GM21390 (cell line): ENCODE data around the gene PCDH9.
"Not testable (repeated sequence)": the region's sequence is repeated elsewhere in the genome, so short reads cannot be mapped to it uniquely, and the experiment has no call there.

Source experiments
- ATAC-seq: cut with Tn5 transposase; IDR thresholded peaks from one replicate; pipeline ENCODE4 v1.9.1; 2021; ENCODE audit not compliant: unreplicated experiment

The PCDH9 gene

DNA sequence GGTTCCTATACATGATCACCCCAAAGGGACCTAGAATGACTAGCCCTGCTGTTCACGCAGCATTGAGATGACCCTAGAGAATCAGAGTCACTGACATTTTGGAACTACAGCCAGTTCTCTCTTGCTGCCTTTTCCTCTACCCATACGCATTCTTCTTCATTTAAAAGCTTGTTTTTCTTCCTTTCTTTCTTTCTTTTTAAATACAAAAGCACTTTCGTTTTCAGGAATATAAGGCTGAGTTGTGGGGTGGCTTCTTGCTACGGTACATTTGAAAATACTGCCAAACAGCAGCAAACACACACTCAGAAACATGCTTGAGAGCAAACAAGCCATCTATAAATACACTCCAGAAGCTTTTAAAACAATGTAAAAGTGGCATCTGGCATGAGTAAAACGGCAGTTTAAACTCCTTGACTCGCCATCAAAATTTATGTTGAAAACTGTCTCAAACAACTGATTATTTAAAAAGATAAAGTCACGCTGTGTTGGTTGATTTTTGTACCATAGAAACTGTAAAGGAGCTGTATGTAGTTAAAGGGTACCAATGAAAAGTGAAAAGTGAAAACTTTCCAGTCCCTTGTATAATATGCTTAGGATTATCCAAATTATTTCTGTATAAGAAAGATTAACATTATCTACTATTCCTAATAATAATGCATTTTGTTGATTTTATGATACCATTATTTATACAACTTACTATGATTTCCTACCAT lies 95.6 kb downstream of the PCDH9 start:
- ATAC-seq: no peak

DNA sequence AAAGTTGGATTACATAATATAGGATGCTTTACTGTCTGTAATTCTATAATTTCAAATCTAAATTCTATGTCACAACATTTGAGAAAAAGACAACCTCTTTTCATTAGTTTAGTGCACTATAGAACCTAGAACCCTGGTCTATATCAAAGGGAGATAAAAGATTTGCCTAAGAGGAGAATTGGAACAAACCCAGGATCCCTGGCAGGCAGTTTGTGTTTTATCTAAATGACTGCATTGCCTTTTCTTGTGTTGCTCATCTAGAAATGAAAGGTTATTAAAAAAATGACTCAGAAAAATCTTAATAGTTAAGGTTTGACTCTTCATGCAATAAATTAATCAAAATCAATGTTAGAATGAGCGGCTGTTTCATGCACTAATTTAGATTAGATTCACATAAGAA lies 96.7 kb downstream of the PCDH9 start:
- ATAC-seq: no peak

DNA sequence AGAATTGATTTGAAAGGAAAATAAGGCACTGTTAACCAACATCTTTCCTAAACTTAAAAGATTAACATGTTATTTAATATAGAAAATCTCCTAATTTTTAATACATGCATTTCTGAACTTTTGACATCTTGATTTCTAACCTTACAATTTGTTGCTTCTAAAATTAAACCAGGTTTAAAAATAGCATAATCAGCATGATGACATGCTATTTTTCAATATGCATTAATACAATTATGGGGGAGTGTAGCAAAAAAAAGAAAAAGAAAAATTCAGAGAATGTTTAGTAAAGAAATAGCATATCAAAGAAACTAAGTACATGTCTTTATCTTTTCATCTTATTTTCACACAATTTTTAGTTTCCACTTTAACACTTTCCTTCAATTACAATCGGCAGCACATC lies 98.7 kb downstream of the PCDH9 start:
- no peak for ATAC-seq

DNA sequence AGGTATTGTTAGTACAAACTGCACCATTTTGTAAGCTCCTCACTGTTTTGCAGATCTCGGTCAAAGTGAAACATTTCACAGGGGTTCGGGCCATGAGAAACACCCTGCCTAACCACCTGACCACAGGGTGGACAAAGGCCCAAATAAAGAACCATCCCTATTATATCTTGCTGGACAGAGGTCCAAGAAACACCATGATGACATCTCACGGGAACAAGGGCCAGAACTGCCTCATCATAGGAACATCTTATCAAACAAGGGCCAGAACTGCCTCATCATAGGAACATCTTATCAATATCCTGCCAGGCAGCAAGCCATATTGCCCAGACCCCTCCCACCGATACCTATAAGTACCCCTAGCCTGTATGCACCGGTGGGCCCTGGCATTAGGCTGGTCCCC lies 99.7 kb downstream of the PCDH9 start:
- no peak for ATAC-seq

DNA sequence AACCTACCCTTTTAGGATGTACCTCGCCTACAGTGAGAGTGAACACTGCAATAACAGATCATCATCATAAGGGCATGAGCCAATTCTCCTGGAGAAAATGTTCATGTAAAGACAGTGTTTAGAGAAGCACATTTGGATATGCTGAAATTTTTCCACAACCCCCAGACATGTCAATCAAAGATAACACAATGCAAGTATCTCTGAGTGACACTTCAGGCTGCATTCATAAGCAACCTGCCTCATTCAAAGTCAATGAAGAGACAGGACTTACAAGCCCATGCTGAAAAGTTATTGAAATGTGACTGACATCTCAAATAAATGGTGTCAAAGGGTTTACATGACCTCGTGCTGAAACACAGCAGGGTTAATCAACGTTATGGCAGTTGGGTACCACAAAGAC lies 102.0 kb downstream of the PCDH9 start:
- no peak for ATAC-seq

DNA sequence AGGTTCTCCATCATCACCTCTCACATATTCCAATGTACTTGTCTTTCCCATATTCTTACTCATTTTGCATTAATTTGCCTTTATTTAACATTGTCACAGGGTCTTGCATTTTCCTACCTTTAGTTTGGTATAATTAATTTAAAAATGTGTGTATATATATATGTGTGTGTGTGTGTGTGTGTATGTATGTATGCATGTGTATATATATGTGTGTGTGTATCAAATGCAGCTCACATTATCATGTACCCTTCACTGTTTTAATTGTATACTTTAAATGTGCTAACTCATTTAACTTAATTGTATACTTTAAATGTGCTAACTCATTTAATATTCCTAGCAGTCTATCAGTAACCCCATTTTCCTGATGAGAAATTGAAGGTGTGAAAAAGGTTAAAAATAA lies 104.5 kb downstream of the PCDH9 start:
- ATAC-seq: no peak

DNA sequence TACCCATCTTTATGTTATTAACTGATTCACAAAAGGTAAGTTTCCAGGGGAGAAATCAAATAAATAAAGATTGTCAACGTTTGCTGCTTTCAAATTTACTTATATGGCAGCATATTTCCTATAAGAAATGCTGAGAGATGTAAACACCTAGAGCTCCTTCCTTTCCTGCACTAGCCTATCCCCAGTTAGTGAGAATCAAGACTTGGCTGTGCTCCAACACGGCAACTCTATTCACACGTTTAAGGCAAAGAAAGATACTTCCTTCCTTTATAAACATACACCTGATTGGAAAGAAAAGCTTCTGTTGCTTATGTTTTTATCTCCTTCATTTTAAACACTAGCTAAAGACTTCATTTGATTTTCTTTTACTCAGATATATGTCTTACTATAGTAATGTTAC lies 107.0 kb downstream of the PCDH9 start:
- ATAC-seq: no peak

DNA sequence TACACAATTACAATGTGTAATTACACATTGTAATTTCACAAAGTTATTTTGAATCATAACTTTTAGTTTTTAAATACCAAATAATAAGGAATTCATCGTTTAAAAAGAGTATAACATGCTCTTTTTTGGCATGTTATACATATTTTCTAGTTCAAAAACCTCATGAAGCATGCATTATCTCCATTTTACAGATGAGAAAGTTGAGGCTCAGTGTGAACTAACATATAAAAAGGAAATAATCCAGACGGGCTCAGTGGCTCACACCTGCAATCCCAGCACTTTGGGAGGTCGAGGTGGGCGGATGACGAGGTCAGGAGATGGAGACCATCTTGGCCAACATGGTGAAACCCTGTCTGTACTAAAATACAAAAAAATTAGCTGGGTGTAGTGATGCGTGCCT lies 107.9 kb downstream of the PCDH9 start:
- no peak for ATAC-seq

DNA sequence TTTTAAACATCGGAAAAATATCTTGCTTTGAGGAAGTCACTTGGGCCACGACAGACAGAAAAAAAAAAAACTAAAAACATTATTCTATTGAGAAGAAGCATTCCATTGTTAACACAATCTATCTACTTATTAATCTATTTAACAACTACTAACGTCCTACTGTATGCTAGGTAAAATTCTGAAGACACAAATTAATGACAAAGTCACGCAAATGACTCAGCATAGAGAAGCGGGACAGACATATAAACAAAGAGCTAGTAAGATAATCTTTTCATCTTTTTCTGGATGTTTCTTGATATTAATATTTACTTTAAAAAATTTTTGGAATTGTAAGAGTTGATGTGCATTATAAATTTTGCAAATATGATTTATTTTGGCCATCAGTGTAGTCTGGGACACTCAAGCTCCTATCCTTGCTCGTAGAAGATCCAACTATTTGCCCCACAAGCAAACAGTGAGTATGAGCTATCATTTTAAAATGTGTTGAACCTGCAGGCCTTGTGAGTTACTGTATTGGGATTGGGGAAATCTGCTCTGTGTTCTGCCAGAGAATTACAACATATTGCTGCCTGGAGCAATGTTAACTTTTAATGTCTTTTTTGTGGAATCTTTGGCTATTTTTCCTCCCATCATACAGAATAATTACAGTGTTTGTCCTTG lies 109.1 kb downstream of the PCDH9 start:
- ATAC-seq: no peak

DNA sequence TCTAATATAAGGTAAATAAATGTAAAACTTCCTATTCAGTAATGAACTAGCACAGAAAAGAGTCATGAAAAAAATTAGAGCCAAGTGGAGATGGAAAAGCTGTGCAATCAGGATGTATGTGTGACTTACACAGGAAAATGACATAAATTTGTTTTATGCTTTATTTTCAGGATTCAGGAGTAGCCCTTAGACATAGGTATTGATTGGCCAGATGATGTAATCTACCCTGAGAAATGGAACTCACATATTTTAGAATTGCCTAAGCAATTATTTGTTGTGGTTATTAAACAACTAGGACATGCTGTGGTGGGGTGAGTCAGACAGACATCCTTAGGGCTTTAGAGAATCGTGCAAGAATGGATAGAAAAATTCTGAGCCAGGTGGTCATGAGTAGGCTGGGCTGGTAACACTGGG lies 110.6 kb downstream of the PCDH9 start:
- ATAC-seq: no peak

DNA sequence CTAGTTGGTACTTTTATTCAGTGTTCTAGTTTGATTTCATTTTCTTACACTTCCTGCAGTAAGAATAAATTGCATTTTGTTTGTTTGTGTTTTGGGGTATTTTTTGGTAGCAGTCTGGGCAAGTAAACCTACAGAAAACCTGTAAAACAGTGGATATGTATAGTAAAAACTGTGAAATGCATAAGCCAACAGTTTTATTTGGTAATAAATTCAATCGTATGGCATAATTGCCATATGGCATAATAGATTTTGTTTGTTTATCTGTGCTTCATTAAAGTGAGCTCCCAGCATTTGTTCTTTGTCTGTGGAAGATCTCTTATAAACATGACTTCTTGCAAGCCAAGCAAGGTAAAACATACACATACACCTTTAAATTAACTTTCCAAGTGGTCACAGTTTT lies 111.9 kb downstream of the PCDH9 start:
- no peak for ATAC-seq

DNA sequence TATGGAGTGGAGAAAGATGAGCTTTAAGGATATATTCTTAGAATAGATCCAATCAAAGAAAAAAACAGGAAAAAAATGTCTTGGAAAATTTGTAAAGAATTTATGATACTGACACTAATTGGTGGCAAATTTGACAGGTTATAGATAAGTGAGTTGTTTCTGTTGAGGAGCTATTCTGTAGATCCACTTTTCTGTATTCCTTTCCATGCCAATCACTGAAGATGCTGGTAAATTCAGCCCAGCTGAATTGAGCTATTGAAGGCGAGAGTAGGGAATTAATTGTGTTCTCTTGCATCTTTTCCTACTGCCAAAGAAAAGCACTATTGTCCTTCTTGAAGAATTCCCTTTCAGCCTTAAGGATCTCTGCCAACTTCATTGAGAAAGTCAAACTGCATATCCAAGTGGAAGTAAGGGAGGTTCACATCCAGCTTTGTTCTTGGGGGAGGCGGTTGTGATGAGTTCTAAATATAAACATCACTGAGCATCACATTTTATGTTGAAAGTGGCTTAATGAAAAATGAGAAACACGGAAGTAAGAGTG lies 113.1 kb downstream of the PCDH9 start:
- no peak for ATAC-seq

DNA sequence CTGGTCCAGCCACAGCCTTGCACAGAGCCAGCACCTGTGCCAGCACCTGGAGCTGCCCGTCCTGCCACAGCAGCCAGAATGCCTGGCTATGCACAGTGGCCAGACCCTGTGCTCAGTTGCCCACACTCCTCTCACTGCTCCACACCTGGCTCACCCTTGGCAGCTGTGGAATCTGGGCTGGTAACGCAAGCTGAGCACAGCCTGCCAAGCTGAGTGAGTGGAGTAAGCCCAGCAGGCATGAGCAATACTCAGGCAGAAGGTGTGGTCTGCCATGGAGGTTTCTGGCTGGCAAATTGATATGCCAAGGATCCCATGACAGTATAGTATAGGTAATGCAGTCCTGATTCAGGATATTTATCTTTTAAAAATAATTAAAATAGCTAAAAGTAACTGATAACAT lies 122.2 kb downstream of the PCDH9 start:
- no peak for ATAC-seq

DNA sequence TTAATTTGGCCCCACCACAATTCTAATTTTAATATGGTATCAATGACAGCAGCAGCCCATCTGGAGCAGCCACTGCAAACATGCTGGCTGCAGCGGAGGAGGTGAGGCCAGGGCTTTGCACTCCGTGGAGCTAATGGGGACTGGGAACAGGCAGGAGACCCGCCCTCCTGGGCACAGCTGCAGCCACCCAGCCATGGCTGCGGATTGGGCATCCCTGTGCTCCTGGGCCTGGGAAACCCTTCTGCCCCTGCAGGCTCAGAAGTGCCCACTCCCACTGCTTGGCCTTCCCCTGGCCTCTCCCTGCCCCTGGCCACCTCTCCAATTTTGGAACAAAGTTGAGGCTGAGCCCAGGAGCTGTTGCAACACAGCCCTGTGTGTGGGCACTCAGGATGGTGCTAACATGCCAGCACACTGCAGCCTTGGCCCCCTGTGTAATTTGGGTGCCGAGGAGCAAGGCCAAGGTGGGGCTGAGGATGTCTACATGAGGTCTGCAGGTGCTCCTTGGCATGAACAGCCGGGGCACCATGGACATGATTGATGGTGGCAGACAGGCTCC lies 123.6 kb downstream of the PCDH9 start:
- ATAC-seq: no peak

DNA sequence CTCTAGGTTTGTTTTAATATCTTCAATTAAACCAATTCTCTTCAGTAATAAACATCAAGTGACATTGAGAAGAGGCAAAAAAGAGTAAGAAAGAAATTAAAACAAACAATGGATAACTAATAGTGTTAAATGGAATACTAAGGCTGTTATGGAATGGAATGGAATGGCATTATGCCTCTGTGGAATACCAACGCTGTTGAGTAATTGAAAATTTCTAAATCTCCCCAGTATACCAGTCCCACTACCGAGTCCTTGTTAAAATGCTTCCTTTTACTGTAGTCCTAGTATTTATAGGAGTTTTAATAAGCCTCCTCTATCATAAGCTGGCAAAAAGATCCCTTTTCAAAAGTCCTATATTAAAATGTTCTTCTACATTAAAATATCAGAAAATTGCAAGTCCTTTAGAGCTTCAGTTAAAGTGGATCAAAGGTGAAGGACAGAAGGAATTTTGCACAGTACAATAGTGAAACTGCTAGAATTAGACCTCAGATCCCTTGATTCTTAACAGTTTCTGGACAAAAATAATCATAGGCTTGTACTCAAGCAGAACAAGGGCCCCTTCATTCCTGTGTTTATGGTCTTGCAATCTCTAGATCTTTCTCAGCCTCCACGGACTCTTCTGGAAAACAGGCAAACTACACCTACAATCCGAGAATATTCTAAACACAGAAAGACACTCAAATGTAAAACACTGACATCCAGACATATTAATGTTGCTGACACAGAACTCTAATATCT lies 128.2 kb downstream of the PCDH9 start:
- ATAC-seq: no peak

DNA sequence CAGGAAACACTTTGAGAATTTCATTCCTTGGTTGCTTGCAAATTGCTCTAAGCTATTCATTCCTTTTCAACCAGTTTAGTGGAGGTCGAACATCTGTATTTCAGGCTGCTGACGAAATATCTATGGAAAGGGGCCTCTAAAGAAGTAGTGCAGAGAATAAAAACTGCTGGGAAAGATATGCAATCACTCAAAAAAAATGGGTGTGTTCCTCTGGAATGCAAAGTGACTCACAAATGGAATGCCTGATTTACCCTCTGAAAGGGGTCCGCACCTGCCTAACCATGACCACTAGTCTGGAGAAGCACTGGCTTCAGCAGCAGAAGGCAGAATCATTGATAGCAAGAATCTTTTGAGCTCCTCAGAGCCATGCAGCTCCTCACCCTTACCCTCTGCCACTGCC lies 129.4 kb downstream of the PCDH9 start:
- no peak for ATAC-seq

DNA sequence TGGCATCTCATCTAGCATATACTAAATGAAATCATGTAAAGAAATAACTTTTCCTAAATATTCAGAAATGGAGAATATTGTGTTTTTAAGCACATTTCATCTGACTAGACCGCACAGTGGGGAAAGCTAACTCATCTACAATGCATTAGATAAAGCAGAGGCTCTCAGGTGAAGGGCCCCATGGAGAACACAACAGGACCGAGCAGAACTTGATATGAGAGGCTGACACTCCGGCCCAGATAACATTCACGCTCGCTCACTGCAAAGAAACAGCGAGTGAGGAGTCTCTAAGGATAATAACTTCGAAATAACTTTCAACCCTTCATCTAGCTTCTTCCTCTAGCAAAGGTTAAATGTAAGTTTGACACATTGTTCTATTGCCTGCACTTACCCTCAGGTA lies 130.6 kb downstream of the PCDH9 start:
- ATAC-seq: no peak

DNA sequence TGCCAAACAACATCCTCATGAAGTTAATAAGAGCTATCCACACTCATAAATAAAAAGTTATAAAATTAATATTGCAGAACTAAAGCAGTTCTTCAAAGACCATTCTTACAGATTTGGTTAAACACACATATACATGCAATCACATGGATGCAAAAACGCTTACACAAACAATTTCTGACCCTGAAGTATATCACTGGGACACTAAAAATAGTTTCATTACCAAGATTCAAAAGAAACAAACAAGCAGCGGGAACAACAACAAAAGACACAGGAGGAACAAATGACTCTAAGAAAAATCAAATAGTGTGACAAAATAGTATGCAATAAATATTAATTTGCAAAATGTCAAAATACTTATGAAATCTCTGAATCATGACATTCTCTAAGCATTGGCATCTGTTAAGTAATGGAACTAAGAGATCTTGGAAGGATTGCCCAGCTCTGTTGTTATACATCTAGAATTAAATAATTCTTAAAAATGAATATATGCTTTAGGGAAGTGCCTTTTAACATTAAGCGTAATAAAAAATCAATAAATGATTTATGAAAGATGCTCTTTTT lies 132.2 kb downstream of the PCDH9 start:
- ATAC-seq: no peak

DNA sequence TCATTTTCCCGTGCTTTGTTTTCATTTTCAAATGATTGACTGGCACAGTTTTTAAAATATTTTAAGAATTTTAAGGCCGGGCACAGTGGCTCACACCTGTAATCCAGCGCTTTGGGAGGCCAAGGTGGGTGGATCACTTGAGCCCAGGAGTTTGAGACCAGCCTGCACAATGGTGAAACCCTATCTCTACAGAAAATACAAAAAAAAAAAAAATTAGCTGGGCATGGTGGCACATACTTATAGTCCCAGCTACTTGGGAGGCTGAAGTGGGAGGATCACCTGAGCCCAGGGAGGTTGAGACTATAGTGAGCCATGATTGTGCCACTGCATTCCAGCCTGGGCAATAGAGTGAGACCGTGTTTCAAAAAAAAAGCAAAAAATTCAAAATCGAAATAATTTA lies 133.2 kb downstream of the PCDH9 start:
- ATAC-seq: not testable (repeated sequence)

DNA sequence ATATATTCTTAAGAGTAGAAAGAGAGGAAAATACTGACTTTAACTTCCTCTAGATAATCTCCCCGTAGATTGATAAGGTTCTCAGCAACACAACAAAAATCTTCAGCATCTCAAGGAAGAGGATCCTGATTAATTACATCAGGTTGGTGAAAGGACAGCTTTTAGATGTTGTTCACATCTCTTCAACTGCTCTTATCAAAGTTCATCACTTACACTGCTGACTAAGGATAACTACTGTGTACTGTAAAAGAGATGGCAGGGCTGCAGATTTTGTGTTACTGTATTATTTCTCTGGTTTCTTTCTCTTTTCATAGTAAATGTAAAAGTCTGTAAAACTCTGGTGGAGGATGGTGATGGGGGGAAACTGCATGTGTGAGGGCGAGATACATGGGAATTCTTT lies 133.7 kb downstream of the PCDH9 start:
- ATAC-seq: no peak

DNA sequence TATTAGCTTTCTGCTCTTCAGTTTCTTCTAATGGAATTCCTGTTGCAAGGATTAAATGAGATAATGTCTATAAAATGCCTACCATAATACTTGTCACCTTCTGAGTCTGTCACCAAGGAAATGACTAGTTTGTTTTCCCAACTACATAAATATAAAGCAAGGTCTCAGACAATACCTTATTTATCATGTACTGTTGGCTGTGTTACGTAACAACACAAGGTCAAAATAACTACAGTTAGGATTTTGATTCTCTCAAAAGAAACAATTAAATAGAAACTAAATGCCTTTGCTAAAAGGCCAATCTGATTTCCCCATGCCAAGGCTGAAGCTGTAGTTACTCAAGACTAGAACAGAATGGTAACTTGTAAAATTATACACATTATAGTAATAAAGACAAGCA lies 134.5 kb downstream of the PCDH9 start:
- no peak for ATAC-seq
